Esophagus squamous epithelium (tissue), 5 donors: ENCODE data around the gene CPED1. TPM values are rescaled to one million over a fixed set of nuclear protein-coding genes. Genes with fewer than 3 reads are reported as not detected.

Experiments
- DNase-seq: peaks from one replicate; lab custom pipeline; 2025; lab: John Stamatoyannopoulos, UW
- H3K27ac ChIP-seq, 4 donors: fragments of 200-600 bp; sonication (generic); one replicate each; pipeline ENCODE4 v1.5.1; 2016 to 2019; ENCODE audit warnings: mild to moderate bottlenecking in 1 of 4
- H3K27me3 ChIP-seq, 4 donors: fragments of 200-600 bp; sonication (generic); 1 replicate in 3 of 4; 2 replicates in 1 of 4; pipeline versions ENCODE4 v1.5.1 to v1.6.0; 2017 to 2021; ENCODE audit warnings: antibody characterized with exemption in 1 of 4
- H3K36me3 ChIP-seq, 3 donors: fragments of 200-600 bp; sonication (generic); one replicate each; pipeline ENCODE4 v1.5.1; 2016 to 2019
- H3K4me1 ChIP-seq, 3 donors: fragments of 200-600 bp; sonication (generic); one replicate each; pipeline ENCODE4 v1.5.1; 2017 to 2019
- H3K4me3 ChIP-seq, 4 donors: fragments of 200-600 bp; sonication (generic); 1 replicate in 3 of 4; 2 replicates in 1 of 4; pipeline ENCODE4 v1.5.1; 2016 to 2019; ENCODE audit warnings: mild to moderate bottlenecking in 2 of 4, moderate library complexity in 1 of 4
- H3K9me3 ChIP-seq, 3 donors: fragments of 200-600 bp; sonication (generic); one replicate each; pipeline ENCODE4 v1.5.1; 2016 to 2019
- CTCF ChIP-seq, 6 experiments: fragments of 450-650 bp in 4 of 6; fragments of 200-600 bp in 2 of 6; sonication (generic) in 2 of 6; IDR thresholded peaks; one replicate each; pipeline ENCODE4 v1.5.1; 2016 to 2019; ENCODE audit warnings: antibody characterized with exemption in 6 of 6, mild to moderate bottlenecking in 4 of 6, moderate library complexity in 4 of 6
- POLR2A ChIP-seq, 4 donors: fragments of 450-650 bp; IDR thresholded peaks; one replicate each; pipeline ENCODE4 v1.6.1; 2017; ENCODE audit warnings: antibody characterized with exemption in 4 of 4, mild to moderate bottlenecking in 4 of 4, moderate library complexity in 3 of 4
- WGBS, 2 donors: methylation state at CpG; one replicate each; pipeline ENCODE4 v1.1.5; 2018; 5-methylcytosine and 5-hydroxymethylcytosine counted together
- intact Hi-C: fragments of 100-400 bp; cut with DNase I; formaldehyde crosslinking; loops from one replicate; pipeline ENCODE4 v1.15.0; 2022
- total RNA-seq, 4 donors: library from RNA; depleted of rRNA; stranded (reverse); fragments of >200 nt; gene quantifications; one replicate each; pipeline ENCODE4 v1.1.0, GENCODE V29; 2016
- donor health status: DM: yes; HTN: yes; CAD: no.

CPED1 gene
- total RNA-seq, 4 donors from 2014 or later, result 0.61 to 6.3 (median 2.3) TPM

- no peaks in the 10 kb centered on the region for H3K27me3 ChIP-seq
- peaks cover 0 to 31% (median 9%) of the 10 kb centered on the region in 3 donors for H3K4me1 ChIP-seq
- intact Hi-C loops, result no loop called here
- H3K27ac ChIP-seq, result peak overlapping the region in 1 of 4 donors; percentile 67
- WGBS, 2 donors, result 30 to 32% methylated on average over 5 of the region's 5 CpGs
- no peak for TF ChIP-seq POLR2A (IDR thresholded peaks at IDR 0.05)
- TF ChIP-seq CTCF (IDR thresholded peaks at IDR 0.05), result no peak
- H3K4me3 ChIP-seq, result no peak overlapping the region
- no peak for DNase-seq
- H3K36me3 ChIP-seq, result no peaks in the 10 kb centered on the region
- no peaks in the 10 kb centered on the region for H3K9me3 ChIP-seq
Measured at GRCh38 chr7:121024611-121025010, 36.1 kb downstream of the CPED1 start.

- Histone ChIP-seq H3K27ac (no peak overlapping the region), H3K4me1 (peaks cover 0 to 19% (median 0%) of the 10 kb centered on the region in 3 donors), H3K27me3 (no peaks in the 10 kb centered on the region), H3K36me3 (no peaks in the 10 kb centered on the region), H3K9me3 (no peaks in the 10 kb centered on the region), H3K4me3 (no peak overlapping the region)
- intact Hi-C loops, result no loop called here
- TF ChIP-seq CTCF (IDR thresholded peaks at IDR 0.05) (no peak), POLR2A (IDR thresholded peaks at IDR 0.05) (no peak)
- 80 to 100% methylated on average over 1 of the region's 1 CpG for WGBS, 2 donors
- no peak for DNase-seq
Measured at GRCh38 chr7:121026159-121026558, 37.6 kb downstream of the CPED1 start.

- TF ChIP-seq CTCF (IDR thresholded peaks at IDR 0.05), result no peak
- no peak for TF ChIP-seq POLR2A (IDR thresholded peaks at IDR 0.05)
- intact Hi-C loops, result no loop called here
- no peak for DNase-seq
- no peak overlapping the region for H3K4me3 ChIP-seq
- H3K4me1 ChIP-seq, result peaks cover 0 to 15% (median 0%) of the 10 kb centered on the region in 3 donors
- no peaks in the 10 kb centered on the region for H3K9me3 ChIP-seq
- no peaks in the 10 kb centered on the region for H3K27me3 ChIP-seq
- 77 to 90% methylated on average over 2 to 3 of the region's 3 CpGs for WGBS, 2 donors
- no peaks in the 10 kb centered on the region for H3K36me3 ChIP-seq
- no peak overlapping the region for H3K27ac ChIP-seq
Measured at GRCh38 chr7:121026577-121027111, 38.1 kb downstream of the CPED1 start.

GRCh38 chr7:121027761-121028669, 39.5 kb downstream of the CPED1 start:
- intact Hi-C loops, result no loop called here
- peaks cover 0 to 15% (median 0%) of the 10 kb centered on the region in 3 donors for H3K4me1 ChIP-seq

More at GRCh38 chr7:121027761-121028669, 39.5 kb downstream of the CPED1 start:
- TF ChIP-seq POLR2A (IDR thresholded peaks at IDR 0.05) (no peak), CTCF (IDR thresholded peaks at IDR 0.05) (no peak)
- no peaks in the 10 kb centered on the region for H3K27me3 ChIP-seq
- no peaks in the 10 kb centered on the region for H3K9me3 ChIP-seq
- DNase-seq, result no peak
- WGBS, 2 donors, result 62 to 66% methylated on average over 10 of the region's 10 CpGs
- no peak overlapping the region for H3K4me3 ChIP-seq
- no peak overlapping the region for H3K27ac ChIP-seq
- no peaks in the 10 kb centered on the region for H3K36me3 ChIP-seq
